Thyroid gland (tissue), 4 donors: Measurements from ENCODE around the gene ASCC3. TPM values are rescaled to one million over a fixed set of nuclear protein-coding genes. Genes with fewer than 3 reads are reported as not detected.

ENCODE experiments used
- DNase-seq, 2 donors: peaks; one replicate each; pipeline ENCODE4 v3.0.0-alpha.2; 2019
- H3K27ac ChIP-seq, 3 donors: fragments of 200-600 bp; sonication (generic); 1 replicate in 2 of 3; 2 replicates in 1 of 3; pipeline ENCODE4 v1.5.1; 2016 to 2019; ENCODE audit warnings: mild to moderate bottlenecking in 1 of 3, moderate library complexity in 1 of 3
- H3K27me3 ChIP-seq: fragments of 200-600 bp; sonication (generic); one replicate; pipeline ENCODE4 v1.5.1; 2019
- H3K36me3 ChIP-seq, 2 donors: fragments of 200-600 bp; sonication (generic); one replicate each; pipeline ENCODE4 v1.5.1; 2016 to 2019
- H3K4me1 ChIP-seq, 2 donors: fragments of 200-600 bp; sonication (generic); one replicate each; pipeline ENCODE4 v1.5.1; 2017 to 2019
- H3K4me3 ChIP-seq, 3 donors: fragments of 200-600 bp; sonication (generic); replicated peaks in 1 of 3; 1 replicate in 2 of 3; 2 replicates in 1 of 3; pipeline ENCODE4 v1.5.1; 2016; ENCODE audit warnings: mild to moderate bottlenecking in 1 of 3
- H3K9me3 ChIP-seq: fragments of 200-600 bp; sonication (generic); one replicate; pipeline ENCODE4 v1.5.1; 2017
- CTCF ChIP-seq, 6 experiments: fragments of 200-600 bp in 3 of 6; fragments of 450-650 bp in 3 of 6; sonication (generic) in 3 of 6; IDR thresholded peaks; one replicate each; pipeline ENCODE4 v1.5.1; 2016 to 2019; ENCODE audit warnings: antibody characterized with exemption in 6 of 6, mild to moderate bottlenecking in 2 of 6, inconsistent platforms in 1 of 6, moderate library complexity in 1 of 6
- POLR2A ChIP-seq, 2 donors: fragments of 450-650 bp; IDR thresholded peaks; one replicate each; pipeline ENCODE4 v1.6.1; 2017; ENCODE audit warnings: antibody characterized with exemption in 2 of 2, mild to moderate bottlenecking in 2 of 2, moderate library complexity in 1 of 2
- WGBS, 2 donors: methylation state at CpG; one replicate each; pipeline ENCODE4 v1.1.5; 2017; 5-methylcytosine and 5-hydroxymethylcytosine counted together
- intact Hi-C: fragments of 100-400 bp; cut with DNase I; formaldehyde crosslinking; loops from one replicate; pipeline ENCODE4 v1.15.1; 2023
- total RNA-seq, 4 donors: library from RNA; depleted of rRNA; stranded (reverse); fragments of >200 nt; gene quantifications; one replicate each; pipeline ENCODE4 v1.2.3, GENCODE V29; 2016

Gene ASCC3
- total RNA-seq, 4 donors from 2014 or later, result 27.3 to 40.1 (median 33.8) TPM

GRCh38 chr6:100470422-100471120, 410.6 kb downstream of the ASCC3 start:
- Histone ChIP-seq H3K4me1 (peaks cover 0 to 12% of the 10 kb centered on the region in 2 donors), H3K27ac (no peak overlapping the region), H3K36me3 (no peaks in the 10 kb centered on the region), H3K27me3 (peaks cover 39% of the 10 kb centered on the region), H3K9me3 (no peaks in the 10 kb centered on the region), H3K4me3 (no peak overlapping the region)
- TF ChIP-seq POLR2A (IDR thresholded peaks at IDR 0.05) (no peak), CTCF (IDR thresholded peaks at IDR 0.05) (no peak)
- no peak for DNase-seq
- 77 to 81% methylated on average over 5 of the region's 5 CpGs for WGBS, 2 donors
- intact Hi-C loops, result no loop called here

- peaks cover 52% of the 10 kb centered on the region for H3K27me3 ChIP-seq
- H3K36me3 ChIP-seq, result no peaks in the 10 kb centered on the region
- 26 to 34% methylated on average over 16 to 27 of the region's 44 CpGs for WGBS, 2 donors
- H3K27ac ChIP-seq, result no peak overlapping the region
- no peak overlapping the region for H3K4me3 ChIP-seq
- H3K4me1 ChIP-seq, result peaks cover under 1 to 22% of the 10 kb centered on the region in 2 donors
- intact Hi-C loops, result no loop called here
- no peak for DNase-seq
- H3K9me3 ChIP-seq, result no peaks in the 10 kb centered on the region
- TF ChIP-seq CTCF (IDR thresholded peaks at IDR 0.05), result no peak
- no peak for TF ChIP-seq POLR2A (IDR thresholded peaks at IDR 0.05)
Measured at GRCh38 chr6:100469101-100469859, 411.8 kb downstream of the ASCC3 start.

GRCh38 chr6:100468016-100468622, 413.0 kb downstream of the ASCC3 start:
- TF ChIP-seq CTCF (IDR thresholded peaks at IDR 0.05) (no peak), POLR2A (IDR thresholded peaks at IDR 0.05) (no peak)
- no peak overlapping the region for H3K4me3 ChIP-seq
- H3K27me3 ChIP-seq, result peaks cover 64% of the 10 kb centered on the region
- H3K9me3 ChIP-seq, result no peaks in the 10 kb centered on the region
- intact Hi-C loops, result no loop called here
- no peak for DNase-seq
- H3K4me1 ChIP-seq, result peaks cover 3 to 24% of the 10 kb centered on the region in 2 donors
- no peak overlapping the region for H3K27ac ChIP-seq
- WGBS, 2 donors, result 30 to 32% methylated on average over 6 of the region's 6 CpGs
- H3K36me3 ChIP-seq, result no peaks in the 10 kb centered on the region

GRCh38 chr6:100467129-100468015, 413.8 kb downstream of the ASCC3 start:
- Histone ChIP-seq H3K36me3 (no peaks in the 10 kb centered on the region), H3K4me3 (no peak overlapping the region), H3K27ac (no peak overlapping the region), H3K27me3 (peaks cover 69% of the 10 kb centered on the region), H3K4me1 (peaks cover 3 to 24% of the 10 kb centered on the region in 2 donors), H3K9me3 (no peaks in the 10 kb centered on the region)
- TF ChIP-seq CTCF (IDR thresholded peaks at IDR 0.05) (no peak), POLR2A (IDR thresholded peaks at IDR 0.05) (no peak)
- DNase-seq, result no peak
- intact Hi-C loops, result no loop called here
- 7 to 14% methylated on average over 44 to 45 of the region's 49 CpGs for WGBS, 2 donors
